Measurements from ENCODE around the gene ANXA6. TPM values are rescaled to one million over a fixed set of nuclear protein-coding genes. Genes with fewer than 3 reads are reported as not detected.

The ANXA6 gene
- total and polyA plus RNA-seq, 2 of the 4 experiments (the other 2 are of a cell fraction) = 355 to 610 TPM

GRCh38 chr5:151198861-151199260 is 41.3 kb upstream of the ANXA6 start:
- BruUV-seq (replicated peaks) = no TSS peak
- intact Hi-C loops (cut with micrococcal nuclease) = no loop called here
- H3K79me1 ChIP-seq (ENCODE audit: low read depth in 1 of 2, low read length in 2 of 2) = no peaks in the 10 kb centered on the region

More at GRCh38 chr5:151198861-151199260, 41.3 kb upstream of the ANXA6 start:
- Histone ChIP-seq H2BK120ac (ENCODE audit: low read depth, low read length) (no peak overlapping the region), H3K23ac (ENCODE audit: low read depth, low read length) (no peak overlapping the region), H2AFZ (replicated peaks; ENCODE audit: low read length, poor library complexity) (no peak overlapping the region), H3K27me3 (ENCODE audit: control insufficient read depth, insufficient read depth, low read length) (peaks cover 7% of the 10 kb centered on the region), H2AK5ac (ENCODE audit: low read depth, low read length) (no peak overlapping the region), H3K18ac (ENCODE audit: low read depth, low read length) (no peak overlapping the region), H3K4me1 (ENCODE audit: control insufficient read depth, insufficient read depth, low read length) (no peaks in the 10 kb centered on the region), H3K27ac (ENCODE audit: insufficient read depth, low read length) (no peak overlapping the region), H3K9me1 (ENCODE audit: insufficient read depth, low read length) (no peaks in the 10 kb centered on the region), H3K14ac (replicated peaks; ENCODE audit: low read depth, low read length) (no peak overlapping the region), H3K4me2 (ENCODE audit: low read depth, low read length) (no peak overlapping the region), H4K20me1 (ENCODE audit: insufficient read depth, low read length) (no peaks in the 10 kb centered on the region), H3K36me3 (ENCODE audit: control insufficient read depth, insufficient read depth, low read length) (no peaks in the 10 kb centered on the region), H3K56ac (ENCODE audit: extremely low read depth, insufficient read depth, low read length) (no peak overlapping the region), H3K9ac (ENCODE audit: low read depth, low read length) (no peak overlapping the region), H3K9me3 (ENCODE audit: control insufficient read depth, insufficient read depth, low read length) (no peaks in the 10 kb centered on the region), H2AK9ac (replicated peaks; ENCODE audit: low read depth, low read length, poor library complexity) (no peak overlapping the region), H4K5ac (ENCODE audit: low read depth, low read length) (no peak overlapping the region), H2BK15ac (ENCODE audit: low read depth, low read length) (no peak overlapping the region), H4K91ac (ENCODE audit: insufficient read depth, low read depth, low read length) (no peak overlapping the region), H3K4me3 (ENCODE audit: insufficient read depth, low read depth, low read length) (no peak overlapping the region), H3K4ac (ENCODE audit: low read depth, low read length) (no peak overlapping the region), H4K8ac (ENCODE audit: low read depth in 2 of 2, low read length in 2 of 2) (no peak overlapping the region), H2BK20ac (ENCODE audit: low read depth, low read length) (no peak overlapping the region), H2BK5ac (ENCODE audit: low read depth, low read length, poor library complexity, severe bottlenecking) (no peak overlapping the region)
- no peak for DNase-seq
- ChIA-PET POLR2A (ENCODE audit: unreplicated experiment) (no interaction called here), CTCF (no interaction called here)
- TF ChIP-seq RFX5 (IDR thresholded peaks at IDR 0.05; ENCODE audit: low read depth, low read length) = no peak
- TF ChIP-seq ELK1 (IDR thresholded peaks at IDR 0.05; ENCODE audit: borderline replicate concordance, low read depth, low read length) = no peak
- no peak for TF ChIP-seq CHD1 (IDR thresholded peaks at IDR 0.05; ENCODE audit: low read depth, low read length)
- TF ChIP-seq USF2 (IDR thresholded peaks at IDR 0.05; ENCODE audit: low read depth, low read length) = no peak
- no peak for TF ChIP-seq MXI1 (IDR thresholded peaks at IDR 0.05; ENCODE audit: borderline replicate concordance, low read depth, low read length)
- TF ChIP-seq CTCF (conservative IDR thresholded peaks at IDR 0.05; ENCODE audit: low read depth, low read length) = no peak
- TF ChIP-seq RCOR1 (IDR thresholded peaks at IDR 0.05; ENCODE audit: insufficient replicate concordance, low read length) = no peak
- no CpG with 5 or more reads among the region's 5 CpGs for WGBS, 2 experiments (ENCODE audit: extremely low coverage in 2 of 2, insufficient read length in 1 of 2)
- dilution Hi-C loops (cut with HindIII; ENCODE audit: low sequenced_read_pairs, unreplicated experiment) = no loop called here
- ATAC-seq (ENCODE audit: low read depth) = no peak
- in situ Hi-C loops (cut with MboI; ENCODE audit: low sequenced_read_pairs) = no loop called here

Measured in IMR-90 (cell line).